ENCODE results near the gene KIF13A. TPM values are rescaled to one million over a fixed set of nuclear protein-coding genes. Genes with fewer than 3 reads are reported as not detected.

KIF13A gene
- total and polyA plus RNA-seq, 9 of the 15 experiments (the other 6 are each of a cell fraction or from before 2014, with no cell fraction given) = 3.6 to 44.3 (median 29.7) TPM

DNA sequence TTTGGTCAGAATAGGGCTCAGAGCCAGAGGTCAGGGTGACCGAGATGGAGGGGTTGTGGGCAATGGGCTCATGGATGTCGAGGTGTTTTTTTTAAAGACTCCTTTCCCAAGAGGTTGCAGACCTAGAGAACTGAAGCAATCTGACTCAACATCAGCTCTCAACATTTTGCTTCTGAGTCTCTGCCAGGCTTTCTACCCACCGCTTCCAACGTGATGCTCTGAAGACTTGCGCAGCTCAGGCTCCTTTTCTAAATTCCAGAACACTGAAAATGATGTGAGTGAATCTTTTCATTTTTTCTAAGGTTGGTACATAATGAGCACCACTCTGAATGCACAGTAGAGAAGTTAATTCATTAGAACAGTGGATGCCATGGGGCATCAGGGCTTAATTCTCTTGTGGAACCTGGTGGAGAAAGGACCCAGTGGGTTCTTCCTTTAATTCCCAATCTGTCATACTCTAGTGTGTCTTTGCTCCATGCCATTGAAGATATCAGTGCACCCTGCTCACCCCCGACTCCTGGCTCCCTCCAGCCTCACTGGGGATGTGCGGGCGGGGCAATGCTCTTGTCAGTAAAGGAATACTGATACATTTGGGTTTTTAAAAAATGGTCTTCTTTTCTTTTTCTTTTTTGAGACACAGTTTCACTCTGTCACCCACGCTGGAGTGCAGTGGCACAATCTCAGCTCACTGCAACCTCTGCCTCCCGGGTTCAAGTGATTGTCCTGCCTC is 17.0 kb upstream of the KIF13A start (continued):
- TF ChIP-seq NR2C2 (CRISPR knock-in tag; IDR thresholded peaks at IDR 0.05) (no peak), NR2C2 (tag; IDR thresholded peaks at IDR 0.05) (no peak), JUN (IDR thresholded peaks at IDR 0.05; ENCODE audit: borderline replicate concordance, low read depth, low read length) (no peak), JUN (CRISPR knock-in tag; IDR thresholded peaks at IDR 0.05; ENCODE audit: borderline replicate concordance) (no peak), RBM15 (IDR thresholded peaks at IDR 0.05; ENCODE audit: insufficient read depth, low read length) (no peak), ZNF408 (CRISPR knock-in tag; IDR thresholded peaks at IDR 0.05; ENCODE audit: low read depth) (no peak)

DNA sequence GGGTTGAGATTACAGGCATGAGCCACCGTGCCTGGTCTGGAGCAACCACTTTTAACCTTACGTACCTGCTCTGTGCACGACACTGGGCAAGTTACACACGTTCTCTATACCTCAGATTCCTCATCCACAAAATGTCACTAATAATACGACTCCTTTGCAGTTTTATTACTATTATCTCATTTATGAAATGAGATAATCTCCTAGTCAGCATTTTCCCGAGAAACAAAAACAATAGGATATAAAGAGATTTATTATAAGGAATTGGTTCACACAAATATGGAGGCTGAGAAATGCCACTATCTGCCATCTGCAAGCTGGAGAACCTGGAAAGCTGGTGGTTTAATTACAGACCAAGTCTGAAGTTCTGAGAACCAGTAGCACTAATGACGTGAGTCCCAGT is 12.0 kb upstream of the KIF13A start:
- in situ Hi-C loops (cut with MboI) (no loop called here), intact Hi-C loops (cut with micrococcal nuclease) (no loop called here)
- BruUV-seq (replicated peaks) = no TSS peak
- H3K4me3 ChIP-seq = no peak overlapping the region
- WGBS (ENCODE audit: insufficient coverage, low coverage, missing lambda C conversion rate) = 68% methylated on average over 7 of the region's 7 CpGs
- H4K20me1 ChIP-seq (replicated peaks; ENCODE audit: control insufficient read depth, insufficient read depth, low read length) = no peaks in the 10 kb centered on the region
- ATAC-seq (no peak), FAIRE-seq (no peak), DNase-seq (ENCODE audit: extremely low read depth in 1 of 4, low spot score in 3 of 4) (no peak)
- ChIA-PET POLR2A (interaction anchor here (0.9 kb wide), 1 partner anchor 26 kb away, joined by 3 read pairs; no protein-coding TSS in a partner anchor), CTCF (ENCODE audit: low intra/inter-chr PET ratio) (no interaction called here)
- peaks cover 0 to 11% of the 10 kb centered on the region in 2 experiments; a peak in 3 of 5 replicates for H3K4me1 ChIP-seq (replicated peaks in 1 of 2; ENCODE audit: control insufficient read depth in 2 of 2, insufficient read depth in 2 of 2, low read length in 2 of 2)
- no peak overlapping the region for H3K4me2 ChIP-seq (ENCODE audit: insufficient read depth, low read length)
- H3K9ac ChIP-seq (ENCODE audit: insufficient read depth in 1 of 2, low read depth in 2 of 2, low read length in 2 of 2) = no peak overlapping the region
- H3K9me1 ChIP-seq (ENCODE audit: control insufficient read depth, insufficient read depth, low read length) = no peaks in the 10 kb centered on the region
- no peak overlapping the region for H3K27ac ChIP-seq (ENCODE audit: extremely low read depth, low read depth, low read length)
- no peaks in the 10 kb centered on the region for H3K79me2 ChIP-seq (ENCODE audit: control insufficient read depth, insufficient read depth, low read length)
- H3K36me3 ChIP-seq (ENCODE audit: control insufficient read depth, insufficient read depth, low read length) = no peaks in the 10 kb centered on the region
- no peaks in the 10 kb centered on the region for H3K27me3 ChIP-seq (ENCODE audit: control insufficient read depth in 2 of 2, insufficient read depth in 2 of 2, low read length in 2 of 2)
- no peak overlapping the region for H2AFZ ChIP-seq (ENCODE audit: low read depth, low read length)
- no peaks in the 10 kb centered on the region for H3K9me3 ChIP-seq (replicated peaks; ENCODE audit: control insufficient read depth, insufficient read depth, low read depth, low read length)
- TF ChIP-seq SMAD1 (IDR thresholded peaks at IDR 0.05; ENCODE audit: low read depth, low read length, partially characterized antibody) (no peak), MAFK (IDR thresholded peaks at IDR 0.05; ENCODE audit: low read length) (peak; percentile 75), EP400 (IDR thresholded peaks at IDR 0.05) (no peak), MAFG (tag; conservative IDR thresholded peaks at IDR 0.05) (peak; percentile 76), ZNF316 (IDR thresholded peaks at IDR 0.05) (peak; percentile 94), C11orf30 (IDR thresholded peaks at IDR 0.05; ENCODE audit: low read depth) (peak; percentile 86), PRPF4 (IDR thresholded peaks at IDR 0.05; ENCODE audit: insufficient read depth, low read depth, low read length, poor library complexity, severe bottlenecking) (no peak), MAFF (IDR thresholded peaks at IDR 0.05; ENCODE audit: low read length) (peak; percentile 74)
